ENCODE measurements around the gene UBE2L5.

DNA sequence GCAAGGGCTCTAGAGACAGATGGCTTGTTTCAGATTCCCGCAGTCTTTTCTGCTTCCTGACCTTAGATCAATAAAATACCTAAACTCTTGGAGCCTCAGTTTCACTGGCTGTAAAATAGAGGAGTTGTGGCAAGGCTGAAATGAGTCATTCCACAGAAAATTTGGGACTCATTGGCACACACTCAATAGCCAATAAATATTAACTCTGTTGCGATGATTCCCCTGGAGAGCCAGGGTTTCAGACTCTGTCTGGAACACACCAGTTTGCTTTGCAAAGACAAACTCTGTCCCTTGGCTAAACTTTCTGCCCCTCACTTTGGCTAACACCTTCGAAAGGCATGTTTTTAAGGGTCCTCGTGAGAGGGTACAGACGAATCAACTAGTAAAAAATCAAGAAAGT, 18.1 kb upstream of the UBE2L5 start:
- TF ChIP-seq POLR2A (IDR thresholded peaks at IDR 0.05; ENCODE audit: low read length) (no peak), GATA1 (IDR thresholded peaks at IDR 0.05; ENCODE audit: low read depth, low read length) (no peak)

Measured in erythroblast (primary cell).